ENCODE results near the gene VIPR2.
"Not testable (repeated sequence)": the region's sequence is repeated elsewhere in the genome, so short reads cannot be mapped to it uniquely, and the experiment has no call there.

VIPR2 gene

DNA sequence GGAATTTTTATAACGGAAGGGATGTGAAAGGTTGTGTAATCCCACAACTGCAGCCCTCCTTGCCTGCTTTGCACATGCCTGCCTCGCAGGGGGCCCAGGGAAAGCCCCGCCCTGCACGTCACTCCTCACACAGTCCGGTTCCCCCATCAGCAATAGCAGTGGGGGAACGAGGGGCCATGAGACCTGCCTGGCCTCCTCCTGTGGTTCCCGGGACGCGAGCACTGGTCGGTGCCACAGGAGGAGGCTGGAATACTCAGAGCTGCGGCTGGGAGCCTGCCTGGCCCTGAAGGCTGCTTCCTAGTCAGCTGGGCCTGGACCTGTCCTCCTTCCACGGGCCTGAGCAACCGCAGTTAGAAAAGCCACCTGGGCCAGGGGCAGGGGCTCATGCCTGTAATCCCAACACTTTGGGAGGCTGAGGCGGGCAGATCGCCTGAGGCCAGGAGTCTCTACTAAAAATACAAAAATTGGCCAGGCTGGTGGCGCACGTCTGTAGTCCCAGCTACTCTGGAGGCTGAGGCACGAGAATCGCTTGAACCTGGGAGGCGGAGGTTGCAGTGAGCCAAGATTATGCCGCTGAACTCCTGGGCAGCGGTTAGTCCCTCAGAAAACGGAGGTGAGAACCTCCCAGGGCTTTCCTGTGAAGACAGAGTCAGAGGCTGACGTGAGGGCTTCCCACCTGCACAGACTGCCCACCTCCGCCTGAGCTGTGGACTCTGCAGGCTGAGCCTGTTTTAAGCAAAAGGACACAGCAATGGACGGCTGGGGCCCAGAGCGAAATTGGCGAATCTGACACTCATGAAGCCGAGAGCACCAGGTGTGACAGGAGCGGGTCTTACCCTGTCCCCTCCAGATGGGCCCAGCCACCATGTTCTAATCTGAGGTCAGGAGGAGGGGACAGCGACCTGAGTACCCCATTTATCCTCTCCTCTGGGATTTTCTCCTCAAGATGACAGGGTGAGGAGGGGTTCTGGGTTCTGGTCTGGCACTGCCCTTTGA lies 52.9 kb downstream of the VIPR2 start:
- Histone ChIP-seq H3K9ac (ENCODE audit: low read depth, low read length) (no peak overlapping the region), H3K9me3 (ENCODE audit: insufficient read depth, low read depth, low read length) (no peaks in the 10 kb centered on the region), H3K36me3 (ENCODE audit: insufficient read depth, low read depth, low read length) (no peaks in the 10 kb centered on the region), H3K4me1 (ENCODE audit: insufficient read depth, low read length) (no peaks in the 10 kb centered on the region), H3K4me3 (ENCODE audit: low read length) (no peak overlapping the region), H3K27me3 (ENCODE audit: insufficient read depth, low read length) (no peaks in the 10 kb centered on the region), H3K27ac (ENCODE audit: low read length) (no peak overlapping the region)

DNA sequence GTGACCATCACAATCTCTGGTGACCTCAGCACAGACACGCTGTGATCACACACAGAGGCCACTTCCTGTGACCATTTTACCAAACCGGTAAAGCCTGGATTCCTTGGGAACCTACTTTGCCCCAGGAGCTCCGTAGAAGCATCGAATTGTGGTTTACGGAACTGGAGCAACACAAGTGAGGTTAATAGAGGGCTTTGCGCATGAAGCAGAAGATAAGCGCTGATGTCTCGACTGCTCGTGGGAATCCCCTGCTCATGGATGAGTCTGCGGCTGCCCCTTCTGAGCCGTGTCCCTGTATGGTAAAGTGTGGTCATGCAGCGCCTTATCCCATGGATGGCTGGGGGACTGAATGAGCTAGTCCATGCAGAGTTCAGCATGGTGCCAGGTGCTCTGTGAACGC lies 53.6 kb downstream of the VIPR2 start:
- Histone ChIP-seq H3K9me3 (ENCODE audit: insufficient read depth, low read depth, low read length) (no peaks in the 10 kb centered on the region), H3K27ac (ENCODE audit: low read length) (no peak overlapping the region), H3K4me3 (ENCODE audit: low read length) (no peak overlapping the region), H3K36me3 (ENCODE audit: insufficient read depth, low read depth, low read length) (no peaks in the 10 kb centered on the region), H3K9ac (ENCODE audit: low read depth, low read length) (no peak overlapping the region), H3K27me3 (ENCODE audit: insufficient read depth, low read length) (no peaks in the 10 kb centered on the region), H3K4me1 (ENCODE audit: insufficient read depth, low read length) (no peaks in the 10 kb centered on the region)

DNA sequence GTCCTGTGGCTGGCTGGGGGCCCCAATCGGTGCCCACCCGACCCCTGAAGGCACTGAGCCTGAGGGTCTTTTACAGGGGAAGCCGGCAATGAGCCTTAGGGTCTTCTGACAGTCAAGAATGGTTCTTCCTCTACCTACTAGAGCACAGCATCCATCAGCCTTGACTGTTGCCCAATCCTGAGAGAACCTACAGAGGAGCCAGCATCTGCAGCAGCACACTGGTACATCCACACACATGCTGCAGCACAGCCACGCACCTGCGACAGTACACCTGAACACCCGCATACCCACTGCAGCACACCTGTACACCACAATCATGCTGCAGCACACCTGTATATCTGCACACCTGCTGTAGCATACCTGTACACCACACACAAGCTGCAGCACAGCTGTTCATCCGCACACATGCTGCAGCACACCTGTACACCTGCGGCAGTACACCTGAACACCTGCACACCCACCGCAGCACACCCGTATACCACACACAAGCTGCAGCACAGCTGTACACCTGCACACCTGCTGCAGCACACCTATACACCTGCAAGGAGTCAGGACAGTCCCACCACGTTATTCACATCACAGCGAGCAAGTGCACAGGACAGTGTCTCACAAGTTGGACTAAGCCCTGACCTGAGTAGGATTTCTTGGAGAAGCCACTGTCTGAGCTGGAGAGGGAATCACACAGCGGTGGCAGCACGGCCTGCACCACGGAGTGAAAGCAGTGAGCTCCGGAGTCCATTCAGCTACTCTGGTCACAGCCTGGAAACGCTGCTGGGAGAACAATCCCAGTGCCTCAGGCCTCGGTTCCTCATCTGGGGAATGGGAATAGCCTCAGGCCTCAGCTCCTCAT lies 56.4 kb downstream of the VIPR2 start:
- H3K4me3 ChIP-seq (ENCODE audit: low read length) = no peak overlapping the region
- H3K27ac ChIP-seq (ENCODE audit: low read length) = no peak overlapping the region
- H3K27me3 ChIP-seq (ENCODE audit: insufficient read depth, low read length) = no peaks in the 10 kb centered on the region
- no peaks in the 10 kb centered on the region for H3K4me1 ChIP-seq (ENCODE audit: insufficient read depth, low read length)
- H3K9ac ChIP-seq (ENCODE audit: low read depth, low read length) = no peak overlapping the region
- H3K9me3 ChIP-seq (ENCODE audit: insufficient read depth, low read depth, low read length) = no peaks in the 10 kb centered on the region
- H3K36me3 ChIP-seq (ENCODE audit: insufficient read depth, low read depth, low read length) = no peaks in the 10 kb centered on the region

DNA sequence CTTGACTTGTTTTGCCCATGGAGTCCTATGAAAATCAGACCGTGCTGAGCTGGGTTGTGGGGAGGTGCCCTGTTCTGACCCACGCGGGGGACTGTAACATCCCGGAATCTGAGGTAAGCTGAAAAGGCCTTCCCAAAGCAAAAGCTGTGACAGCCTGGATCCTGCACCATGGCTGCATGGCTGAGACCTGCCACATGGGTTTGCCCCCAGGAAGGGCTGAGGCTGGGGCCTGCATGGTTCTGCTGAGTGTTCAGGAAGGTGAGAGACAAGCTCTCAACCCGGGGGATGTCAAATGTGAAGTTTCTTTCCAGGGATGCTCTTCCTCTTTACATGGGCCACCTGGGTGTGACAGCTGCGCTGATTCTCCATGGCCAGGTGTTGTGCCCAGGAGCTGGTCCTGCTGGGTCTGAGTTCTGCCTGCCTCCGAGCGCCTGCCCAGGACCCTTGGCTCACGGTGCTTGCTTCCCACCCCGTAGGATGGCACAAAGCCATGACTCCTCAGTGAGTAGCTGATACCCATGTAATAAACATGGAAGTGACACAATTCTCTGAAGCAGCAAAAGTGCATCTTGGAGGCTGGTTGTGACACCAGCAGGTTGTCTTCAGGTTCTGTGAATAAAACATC lies 58.3 kb downstream of the VIPR2 start:
- no peak overlapping the region for H3K4me3 ChIP-seq (ENCODE audit: low read length)
- no peak overlapping the region for H3K27ac ChIP-seq (ENCODE audit: low read length)
- H3K9ac ChIP-seq (ENCODE audit: low read depth, low read length) = no peak overlapping the region
- no peaks in the 10 kb centered on the region for H3K4me1 ChIP-seq (ENCODE audit: insufficient read depth, low read length)
- H3K9me3 ChIP-seq (ENCODE audit: insufficient read depth, low read depth, low read length) = no peaks in the 10 kb centered on the region
- H3K36me3 ChIP-seq (ENCODE audit: insufficient read depth, low read depth, low read length) = no peaks in the 10 kb centered on the region
- H3K27me3 ChIP-seq (ENCODE audit: insufficient read depth, low read length) = no peaks in the 10 kb centered on the region

DNA sequence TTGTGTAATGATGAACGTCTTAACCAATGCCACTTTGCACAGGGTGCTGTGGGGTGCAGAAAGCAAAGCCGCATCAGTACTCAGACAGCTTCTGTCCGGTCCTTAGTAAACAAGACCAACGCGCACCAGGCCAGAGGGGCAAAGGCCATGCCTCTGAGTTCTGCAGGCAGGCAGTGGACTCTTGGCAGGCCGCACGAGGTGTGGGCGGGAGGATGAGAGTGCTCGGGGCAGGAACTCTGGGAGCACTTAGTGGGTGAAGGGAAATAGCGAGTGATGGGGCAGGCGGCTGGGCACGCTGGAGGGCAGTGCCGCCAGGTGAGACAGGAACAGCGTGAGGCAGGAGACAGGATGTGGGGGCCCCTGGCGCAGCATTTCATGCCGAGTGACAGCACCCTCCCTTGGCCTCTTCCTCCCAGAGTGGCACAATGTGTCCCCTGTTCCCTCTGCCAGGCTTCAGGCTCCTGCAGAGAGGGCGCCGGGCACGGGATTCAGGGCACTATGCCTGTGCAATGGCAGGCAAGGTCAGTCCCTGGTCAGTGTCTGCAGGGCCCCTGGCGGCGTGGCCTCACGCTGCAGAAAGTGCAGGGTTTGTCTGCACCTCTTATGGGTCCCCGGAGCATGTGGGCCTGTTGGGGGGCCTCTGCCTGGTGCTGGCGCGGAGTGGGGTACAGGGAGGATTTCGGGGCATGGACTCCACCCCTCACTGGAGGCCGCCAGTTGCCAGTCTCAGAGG lies 60.4 kb downstream of the VIPR2 start:
- H3K9me3 ChIP-seq (ENCODE audit: insufficient read depth, low read depth, low read length) = no peaks in the 10 kb centered on the region
- H3K36me3 ChIP-seq (ENCODE audit: insufficient read depth, low read depth, low read length) = no peaks in the 10 kb centered on the region
- no peak overlapping the region for H3K4me3 ChIP-seq (ENCODE audit: low read length)
- H3K9ac ChIP-seq (ENCODE audit: low read depth, low read length) = no peak overlapping the region
- H3K4me1 ChIP-seq (ENCODE audit: insufficient read depth, low read length) = no peaks in the 10 kb centered on the region
- H3K27me3 ChIP-seq (ENCODE audit: insufficient read depth, low read length) = no peaks in the 10 kb centered on the region
- H3K27ac ChIP-seq (ENCODE audit: low read length) = no peak overlapping the region

DNA sequence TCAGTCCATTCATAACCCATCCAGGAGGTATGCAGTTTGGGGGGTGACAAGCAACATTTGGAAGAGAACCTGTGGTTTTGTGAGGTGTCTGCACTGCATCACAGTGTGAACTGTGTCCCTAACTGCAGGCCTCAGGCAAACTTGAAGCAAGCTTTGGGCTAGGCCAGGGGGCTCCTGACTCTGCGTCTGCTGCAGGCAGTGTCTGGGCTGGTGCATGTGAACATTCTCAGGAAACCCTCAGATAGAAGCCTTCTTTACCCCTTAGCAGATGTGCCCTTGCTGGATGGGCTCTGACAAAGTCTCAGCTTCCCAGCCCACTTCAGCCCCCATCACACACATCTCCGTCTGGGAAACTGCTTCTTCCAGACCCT lies 61.0 kb downstream of the VIPR2 start:
- H3K27me3 ChIP-seq (ENCODE audit: insufficient read depth, low read length) = no peaks in the 10 kb centered on the region
- no peak overlapping the region for H3K27ac ChIP-seq (ENCODE audit: low read length)
- no peaks in the 10 kb centered on the region for H3K9me3 ChIP-seq (ENCODE audit: insufficient read depth, low read depth, low read length)
- no peaks in the 10 kb centered on the region for H3K4me1 ChIP-seq (ENCODE audit: insufficient read depth, low read length)
- H3K36me3 ChIP-seq (ENCODE audit: insufficient read depth, low read depth, low read length) = no peaks in the 10 kb centered on the region
- no peak overlapping the region for H3K9ac ChIP-seq (ENCODE audit: low read depth, low read length)
- no peak overlapping the region for H3K4me3 ChIP-seq (ENCODE audit: low read length)

DNA sequence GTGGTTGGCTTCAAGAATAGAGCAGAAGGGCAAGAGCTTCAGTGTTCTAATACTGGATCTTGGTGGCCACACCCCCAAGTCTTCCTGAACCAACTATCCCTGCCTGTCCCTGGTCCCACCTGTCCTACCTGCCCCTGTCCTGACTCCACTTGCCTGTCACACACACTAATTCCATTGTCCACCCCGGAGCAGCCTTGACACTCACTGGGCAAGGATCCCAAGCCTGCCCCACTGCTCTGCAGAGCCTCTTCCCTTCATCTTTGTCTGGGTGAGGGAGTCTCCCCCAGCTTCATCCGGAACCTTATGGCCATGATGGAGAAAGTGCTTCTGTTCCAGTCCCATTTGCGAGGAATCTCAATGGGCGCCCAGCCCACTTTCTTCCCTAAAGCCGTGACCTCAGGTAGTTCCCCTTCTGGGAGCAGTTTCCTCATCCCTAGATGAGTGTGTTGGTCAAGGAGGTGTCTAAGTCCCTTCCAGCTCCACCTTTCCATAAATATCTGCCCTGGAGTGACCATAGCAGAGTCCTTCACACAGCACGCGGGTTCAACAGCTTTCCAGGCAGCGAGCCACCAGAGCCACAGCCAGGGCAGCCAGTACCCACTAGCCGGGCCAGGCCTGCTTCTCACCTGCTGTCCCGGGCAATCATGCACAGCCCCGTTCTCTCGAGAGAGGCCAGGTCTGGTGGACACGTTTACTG lies 61.5 kb downstream of the VIPR2 start:
- Histone ChIP-seq H3K9me3 (ENCODE audit: insufficient read depth, low read depth, low read length) (no peaks in the 10 kb centered on the region), H3K9ac (ENCODE audit: low read depth, low read length) (no peak overlapping the region), H3K36me3 (ENCODE audit: insufficient read depth, low read depth, low read length) (no peaks in the 10 kb centered on the region), H3K4me3 (ENCODE audit: low read length) (no peak overlapping the region), H3K27ac (ENCODE audit: low read length) (no peak overlapping the region), H3K4me1 (ENCODE audit: insufficient read depth, low read length) (no peaks in the 10 kb centered on the region), H3K27me3 (ENCODE audit: insufficient read depth, low read length) (no peaks in the 10 kb centered on the region)

DNA sequence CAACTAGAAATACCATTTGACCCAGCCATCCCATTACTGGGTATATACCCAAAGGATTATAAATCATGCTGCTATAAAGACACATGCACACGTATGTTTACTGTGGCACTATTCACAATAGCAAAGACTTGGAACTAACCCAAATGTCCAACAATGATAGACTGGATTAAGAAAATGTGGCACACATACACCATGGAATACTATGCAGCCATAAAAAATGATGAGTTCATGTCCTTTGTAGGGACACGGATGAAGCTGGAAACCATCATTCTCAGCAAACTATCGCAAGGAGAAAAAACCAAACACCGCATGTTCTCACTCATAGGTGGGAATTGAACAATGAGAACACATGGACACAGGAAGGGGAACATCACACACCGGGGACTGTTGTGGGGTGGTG lies 62.6 kb downstream of the VIPR2 start:
- H3K9ac ChIP-seq (ENCODE audit: low read depth, low read length); H3K27me3 ChIP-seq (ENCODE audit: insufficient read depth, low read length); H3K36me3 ChIP-seq (ENCODE audit: insufficient read depth, low read depth, low read length); H3K4me3 ChIP-seq (ENCODE audit: low read length); H3K9me3 ChIP-seq (ENCODE audit: insufficient read depth, low read depth, low read length); H3K4me1 ChIP-seq (ENCODE audit: insufficient read depth, low read length); H3K27ac ChIP-seq (ENCODE audit: low read length): not testable (repeated sequence)

DNA sequence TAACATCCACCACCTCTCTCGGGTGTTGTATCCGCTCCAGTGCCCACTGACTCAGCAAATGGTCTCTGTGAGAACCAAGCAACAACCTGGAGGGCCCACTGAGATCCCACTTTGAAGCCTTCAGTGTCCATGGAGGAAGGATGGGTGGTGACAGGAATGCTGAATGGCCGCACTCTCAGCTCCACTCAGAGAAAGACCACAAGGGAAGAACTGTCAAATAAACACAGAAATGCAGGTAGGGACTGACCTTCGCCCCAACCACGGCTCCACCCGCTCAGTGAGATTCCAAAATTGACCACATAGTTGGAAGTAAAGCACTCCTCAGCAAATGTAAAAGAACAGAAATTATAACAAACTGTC lies 65.8 kb downstream of the VIPR2 start:
- H3K27ac ChIP-seq (ENCODE audit: low read length) = no peak overlapping the region
- no peak overlapping the region for H3K9ac ChIP-seq (ENCODE audit: low read depth, low read length)
- no peaks in the 10 kb centered on the region for H3K9me3 ChIP-seq (ENCODE audit: insufficient read depth, low read depth, low read length)
- H3K4me1 ChIP-seq (ENCODE audit: insufficient read depth, low read length) = no peaks in the 10 kb centered on the region
- no peaks in the 10 kb centered on the region for H3K36me3 ChIP-seq (ENCODE audit: insufficient read depth, low read depth, low read length)
- no peak overlapping the region for H3K4me3 ChIP-seq (ENCODE audit: low read length)
- no peaks in the 10 kb centered on the region for H3K27me3 ChIP-seq (ENCODE audit: insufficient read depth, low read length)

DNA sequence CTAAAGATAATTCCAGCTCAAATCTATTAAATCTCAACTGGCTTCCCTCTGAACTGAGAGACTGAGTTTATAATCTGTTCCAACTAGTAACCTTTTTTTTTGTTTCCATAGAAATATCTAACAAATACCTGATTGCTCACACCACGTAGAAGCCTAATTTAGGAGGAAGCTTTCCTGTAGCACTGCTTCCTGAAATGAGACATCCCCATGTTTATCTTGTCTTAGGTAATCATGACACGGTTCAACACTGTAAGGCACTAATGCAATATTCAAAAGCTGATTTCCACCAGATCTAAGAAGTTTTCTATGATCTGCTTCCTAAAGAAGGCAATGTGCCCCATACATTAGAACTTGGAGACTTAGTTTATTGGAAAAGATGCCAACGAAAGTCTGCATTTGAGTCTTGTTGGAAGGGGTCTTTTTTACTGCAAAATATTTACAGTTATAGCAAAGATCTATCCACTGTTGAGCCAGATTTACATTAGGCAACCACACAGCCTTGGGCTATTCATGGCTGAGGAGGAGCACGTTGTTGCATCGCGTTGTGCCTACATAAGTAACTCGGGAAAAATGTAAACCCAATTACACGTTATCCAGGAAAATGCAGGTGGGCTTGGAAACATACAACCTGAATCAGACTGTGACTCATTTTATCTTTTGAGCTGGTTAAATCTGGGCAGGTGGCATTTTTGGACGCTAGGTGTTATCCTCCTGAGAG lies 66.3 kb downstream of the VIPR2 start:
- Histone ChIP-seq H3K4me1 (ENCODE audit: insufficient read depth, low read length) (no peaks in the 10 kb centered on the region), H3K9ac (ENCODE audit: low read depth, low read length) (no peak overlapping the region), H3K9me3 (ENCODE audit: insufficient read depth, low read depth, low read length) (no peaks in the 10 kb centered on the region), H3K36me3 (ENCODE audit: insufficient read depth, low read depth, low read length) (no peaks in the 10 kb centered on the region), H3K27ac (ENCODE audit: low read length) (no peak overlapping the region), H3K4me3 (ENCODE audit: low read length) (no peak overlapping the region), H3K27me3 (ENCODE audit: insufficient read depth, low read length) (no peaks in the 10 kb centered on the region)
